ENCODE measurements around the gene OXNAD1. TPM values are rescaled to one million over a fixed set of nuclear protein-coding genes. Genes with fewer than 3 reads are reported as not detected.

Gene OXNAD1
- total and polyA plus RNA-seq, 5 experiments from 2014 or later = 106 to 190 (median 132) TPM

DNA sequence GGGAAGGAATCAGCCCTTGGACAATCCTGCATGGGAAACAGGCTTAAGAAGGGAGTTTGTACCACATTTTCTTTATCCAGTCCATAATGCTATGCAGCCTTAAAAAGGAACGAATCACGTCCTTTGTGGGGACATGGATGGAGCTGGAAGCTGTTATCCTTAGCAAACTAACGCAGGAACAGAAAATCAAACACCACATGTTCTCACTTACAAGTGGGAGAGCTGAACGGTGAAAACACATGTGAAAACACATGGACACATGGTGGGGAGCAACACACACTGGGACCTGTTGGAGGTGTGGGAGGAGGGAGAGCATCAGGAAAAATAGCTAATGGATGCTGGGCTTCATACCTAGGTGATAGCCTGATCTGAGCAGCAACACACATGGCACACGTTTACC is 70.3 kb downstream of the OXNAD1 start:
- Mint-ChIP-seq H3K4me3 (peak overlapping the region in 1 of 10 donors; percentile 46), H3K27ac (peak overlapping the region; percentile 74 to 92 (median 85)), H3K36me3 (peaks cover 38 to 77% (median 52%) of the 10 kb centered on the region in 3 donors), H3K27me3 (no peaks in the 10 kb centered on the region), H3K9me3 (peaks cover 4 to 25% (median 15%) of the 10 kb centered on the region in 9 donors), H3K4me1 (peaks cover 41 to 77% (median 65%) of the 10 kb centered on the region in 4 donors)
- DNase-seq = no peak
- POLR2A ChIA-PET = interaction anchor here (1.3 to 1.6 kb wide), 2 partner anchors 34 to 47 kb away, joined by 3 to 6 read pairs; no protein-coding TSS in a partner anchor
- no peak for ATAC-seq

DNA sequence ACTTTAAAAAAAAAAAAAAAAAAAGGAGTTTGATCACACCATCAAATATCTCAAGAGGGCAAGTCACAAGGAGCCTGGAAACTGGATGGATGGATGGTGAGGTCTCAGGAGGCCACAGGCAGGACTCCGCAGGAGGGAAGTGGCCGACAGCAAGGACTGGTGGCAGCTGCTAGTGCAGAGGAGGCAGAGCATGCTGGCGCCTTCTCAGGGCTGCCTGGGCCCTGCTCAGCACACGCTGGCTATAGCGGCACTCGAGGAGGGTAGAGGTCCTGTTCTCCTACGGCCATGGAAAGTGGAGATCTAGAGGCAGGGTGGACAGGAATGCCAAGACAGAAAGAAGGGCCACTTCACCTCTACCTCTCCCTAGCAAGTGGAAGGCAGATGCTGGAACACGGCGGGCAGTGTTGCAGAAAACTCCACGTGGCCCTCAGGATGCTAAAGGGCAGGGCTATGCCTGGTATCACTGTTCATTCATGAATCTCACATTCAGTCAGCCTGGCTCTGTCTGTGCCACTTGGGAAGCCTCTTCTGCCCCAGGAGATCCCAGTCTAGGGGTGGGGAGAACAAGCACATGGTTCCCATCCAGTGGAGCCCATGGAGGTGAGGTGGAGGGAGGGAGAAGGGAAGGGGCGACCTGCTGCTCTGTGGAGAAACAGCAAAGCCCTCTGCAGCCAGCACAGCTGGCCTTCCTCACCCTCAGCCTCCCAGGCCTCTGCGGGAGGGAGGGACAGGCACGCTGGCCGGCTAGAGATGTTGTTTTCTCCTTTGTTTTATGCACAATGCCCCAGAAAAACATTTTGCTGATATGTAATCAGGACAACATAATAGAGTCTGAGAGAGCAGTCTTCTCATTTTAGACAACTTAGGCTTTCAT is 71.0 kb downstream of the OXNAD1 start:
- ATAC-seq (no peak), DNase-seq (no peak)
- peaks cover 4 to 21% (median 10%) of the 10 kb centered on the region in 9 donors for H3K9me3 Mint-ChIP-seq
- peak overlapping the region in 2 of 10 donors; percentile 30 to 46 for H3K4me3 Mint-ChIP-seq
- POLR2A ChIA-PET = interaction anchor here (0.6 to 1.7 kb wide), 5 partner anchors 19 to 35 kb away, joined by 3 to 6 read pairs (median 4); no protein-coding TSS in a partner anchor
- H3K27ac Mint-ChIP-seq = peak overlapping the region; percentile 74 to 93 (median 85)
- H3K27me3 Mint-ChIP-seq = no peaks in the 10 kb centered on the region
- H3K36me3 Mint-ChIP-seq = peaks cover 31 to 74% (median 51%) of the 10 kb centered on the region in 3 donors
- peaks cover 45 to 84% (median 72%) of the 10 kb centered on the region in 4 donors for H3K4me1 Mint-ChIP-seq

DNA sequence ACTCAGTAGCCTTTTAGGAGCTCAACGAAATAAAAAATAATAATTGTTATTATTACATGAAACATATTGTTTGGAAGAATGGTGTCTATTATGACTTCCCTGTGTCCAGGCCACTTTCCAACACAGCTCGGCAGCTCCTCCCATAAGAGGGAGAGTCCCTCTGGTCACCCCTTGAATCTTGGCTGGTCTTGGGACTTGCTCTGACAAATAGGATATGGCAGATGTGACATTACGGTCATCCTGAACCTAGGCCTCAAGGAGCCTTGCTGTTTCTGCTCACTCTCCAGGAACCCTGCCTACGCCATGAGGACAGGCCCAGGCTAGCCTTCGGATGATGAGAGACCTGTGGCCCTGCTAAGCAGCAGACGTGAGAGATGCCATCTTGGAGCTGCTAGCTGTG is 71.8 kb downstream of the OXNAD1 start:
- peak overlapping the region in 1 of 10 donors; percentile 13 for H3K4me3 Mint-ChIP-seq
- peaks cover 45 to 82% (median 72%) of the 10 kb centered on the region in 4 donors for H3K4me1 Mint-ChIP-seq
- H3K27me3 Mint-ChIP-seq = no peaks in the 10 kb centered on the region
- POLR2A ChIA-PET = interaction anchor here (0.6 to 1.9 kb wide), 9 partner anchors 19 to 1417 kb away, joined by 3 to 6 read pairs (median 4); no protein-coding TSS in a partner anchor
- H3K36me3 Mint-ChIP-seq = peaks cover 23 to 69% (median 46%) of the 10 kb centered on the region in 3 donors
- H3K27ac Mint-ChIP-seq = peak overlapping the region; percentile 73 to 93 (median 88)
- DNase-seq = no peak
- peaks cover 0 to 13% (median 5%) of the 10 kb centered on the region in 9 donors for H3K9me3 Mint-ChIP-seq
- no peak for ATAC-seq

DNA sequence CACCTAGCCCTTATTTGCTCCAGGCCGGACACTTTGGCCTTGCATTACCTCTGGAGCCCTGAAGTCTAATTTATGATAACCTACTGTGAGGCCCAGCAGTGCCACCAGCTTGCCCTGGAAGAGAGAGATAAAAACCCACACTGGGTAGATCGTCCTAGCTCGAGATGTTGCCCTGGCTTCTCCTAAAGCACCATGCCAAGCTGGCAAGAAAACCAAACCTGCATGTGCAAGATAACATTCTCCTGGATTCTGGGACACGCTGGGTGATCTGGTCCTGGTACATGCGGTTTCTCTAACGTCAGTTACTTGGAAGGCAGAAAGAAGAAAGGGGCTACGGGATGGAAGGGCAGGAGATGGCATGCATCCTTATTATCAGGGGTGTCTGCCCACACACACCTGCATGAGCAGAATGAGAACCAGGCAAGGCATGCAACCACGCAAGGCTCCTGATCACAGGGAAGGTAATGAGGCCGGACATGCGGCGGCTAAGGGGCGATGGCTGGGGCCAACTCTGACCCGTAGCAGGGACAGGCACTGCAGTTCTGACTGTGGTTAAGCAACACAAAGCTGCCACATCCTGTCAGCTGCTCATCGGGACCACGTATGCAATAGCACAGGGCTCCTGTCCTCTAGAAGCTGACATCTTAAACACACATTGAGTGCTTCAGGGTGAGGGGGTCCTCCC is 73.0 kb downstream of the OXNAD1 start:
- ATAC-seq (peak; percentile 74 to 89), DNase-seq (peak in 9 of 10 donors; percentile 23 to 77 (median 53))
- POLR2A ChIA-PET = interaction anchor here (0.5 to 1.9 kb wide), 20 partner anchors 8 to 1416 kb away, joined by 3 to 11 read pairs (median 4); no protein-coding TSS in a partner anchor
- Mint-ChIP-seq H3K27ac (peak overlapping the region; percentile 77 to 98 (median 90)), H3K27me3 (no peaks in the 10 kb centered on the region), H3K9me3 (peaks cover 0 to 2% (median 0%) of the 10 kb centered on the region in 9 donors), H3K4me3 (peak overlapping the region; percentile 9 to 73 (median 61)), H3K36me3 (peaks cover 12 to 62% (median 44%) of the 10 kb centered on the region in 3 donors), H3K4me1 (peaks cover 42 to 76% (median 68%) of the 10 kb centered on the region in 4 donors)

DNA sequence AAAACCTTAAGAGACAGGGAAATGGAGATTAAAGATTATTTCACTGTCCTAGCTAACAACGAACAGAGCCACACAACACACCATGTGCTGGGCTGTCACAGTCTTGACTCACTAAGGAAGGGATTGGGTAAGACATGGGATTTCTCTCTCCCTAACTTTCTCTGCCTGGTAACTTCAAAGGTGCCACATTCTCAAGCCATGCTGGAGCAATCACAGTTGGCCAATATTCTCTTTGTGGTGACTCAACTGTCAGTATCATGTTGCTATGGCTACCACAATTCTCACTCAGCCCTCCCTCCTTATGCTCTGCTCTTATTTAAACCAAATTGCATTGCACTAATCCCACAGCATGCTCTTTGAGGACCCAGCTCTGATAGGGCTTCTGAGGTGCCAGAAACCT is 74.0 kb downstream of the OXNAD1 start:
- Mint-ChIP-seq H3K4me3 (peak overlapping the region in 8 of 10 donors; percentile 17 to 73 (median 60)), H3K9me3 (peaks cover 0 to under 1% (median 0%) of the 10 kb centered on the region in 9 donors), H3K36me3 (peaks cover 18 to 64% (median 50%) of the 10 kb centered on the region in 3 donors), H3K27me3 (no peaks in the 10 kb centered on the region), H3K4me1 (peaks cover 49 to 82% (median 76%) of the 10 kb centered on the region in 4 donors), H3K27ac (peak overlapping the region; percentile 77 to 98 (median 90))
- POLR2A ChIA-PET = interaction anchor here (0.7 to 1.9 kb wide), 10 partner anchors 9 to 52 kb away, joined by 3 to 11 read pairs (median 4); no protein-coding TSS in a partner anchor
- ATAC-seq = peak; percentile 49 to 51
- peak in 3 of 10 donors; percentile 24 to 38 (median 28) for DNase-seq

DNA sequence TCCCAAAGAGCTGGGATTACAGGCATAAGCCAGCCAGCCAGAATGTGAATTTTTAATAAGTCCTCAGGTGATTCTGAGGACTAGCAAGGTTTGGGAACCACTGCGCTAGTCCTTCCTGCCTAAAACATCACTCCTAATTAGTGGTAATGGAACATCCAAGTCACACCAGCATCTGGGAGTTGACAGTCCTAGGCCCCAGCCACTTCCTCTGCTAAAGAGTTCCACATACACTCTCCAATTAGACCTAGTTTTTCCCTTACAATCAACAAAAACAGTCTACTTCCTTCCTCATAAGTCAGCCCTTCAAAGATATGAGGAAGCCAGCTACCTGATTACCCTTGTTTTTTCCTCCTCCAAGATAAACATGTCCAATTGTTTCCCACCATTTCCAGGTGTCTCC is 78.1 kb downstream of the OXNAD1 start:
- Mint-ChIP-seq H3K4me3 (peak overlapping the region in 1 of 10 donors; percentile 3), H3K27me3 (no peaks in the 10 kb centered on the region), H3K9me3 (peaks cover 0 to 2% (median 0%) of the 10 kb centered on the region in 9 donors), H3K27ac (peak overlapping the region; percentile 49 to 89 (median 82)), H3K36me3 (peaks cover 29 to 75% (median 57%) of the 10 kb centered on the region in 3 donors), H3K4me1 (peaks cover 49 to 85% (median 73%) of the 10 kb centered on the region in 4 donors)
- ATAC-seq = no peak
- no peak for DNase-seq
- POLR2A ChIA-PET = interaction anchor here (2.2 kb wide), 1 partner anchor 11 kb away, joined by 6 read pairs; no protein-coding TSS in a partner anchor

DNA sequence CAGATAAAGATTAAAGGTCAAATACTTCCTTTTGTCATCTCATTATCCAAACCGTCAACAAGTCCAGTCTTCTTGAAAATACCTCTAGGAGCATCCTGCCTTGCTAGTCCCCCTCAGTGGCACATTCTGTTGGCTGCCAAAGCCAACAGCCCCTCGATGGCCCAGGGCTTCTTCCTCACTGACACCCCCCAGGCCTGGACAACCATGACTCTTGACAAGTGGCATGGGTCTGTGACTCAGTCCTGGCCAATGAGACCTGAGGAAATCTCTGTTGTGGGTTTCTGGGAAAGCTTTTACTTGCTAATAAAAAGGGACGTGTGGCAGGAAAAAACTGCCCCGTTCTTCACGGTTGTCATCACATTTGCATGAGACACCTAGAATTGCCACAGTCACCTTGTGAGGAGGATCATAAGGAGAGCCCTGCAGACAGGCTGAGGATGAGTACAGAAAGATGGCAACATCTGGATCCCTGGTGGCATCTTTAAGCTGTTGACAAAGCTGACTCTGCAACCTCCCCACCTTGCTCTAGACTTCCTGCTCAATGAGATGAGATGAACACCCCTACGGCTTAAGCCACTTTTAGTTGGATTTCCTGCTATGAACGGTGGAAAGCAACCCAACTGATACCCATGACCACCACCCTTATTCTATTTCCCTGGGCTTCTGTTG is 81.5 kb downstream of the OXNAD1 start:
- peaks cover 45 to 76% (median 60%) of the 10 kb centered on the region in 4 donors for H3K4me1 Mint-ChIP-seq
- H3K27me3 Mint-ChIP-seq = no peaks in the 10 kb centered on the region
- H3K9me3 Mint-ChIP-seq = peaks cover 0 to 2% (median 0%) of the 10 kb centered on the region in 9 donors
- ATAC-seq = no peak
- POLR2A ChIA-PET = interaction anchor here (0.6 kb wide), 1 partner anchor 517 kb away, joined by 3 read pairs; no protein-coding TSS in a partner anchor
- peak overlapping the region in 1 of 10 donors; percentile 18 for H3K4me3 Mint-ChIP-seq
- DNase-seq = no peak
- H3K36me3 Mint-ChIP-seq = peaks cover 21 to 85% (median 55%) of the 10 kb centered on the region in 3 donors
- H3K27ac Mint-ChIP-seq = peak overlapping the region; percentile 76 to 94 (median 83)

DNA sequence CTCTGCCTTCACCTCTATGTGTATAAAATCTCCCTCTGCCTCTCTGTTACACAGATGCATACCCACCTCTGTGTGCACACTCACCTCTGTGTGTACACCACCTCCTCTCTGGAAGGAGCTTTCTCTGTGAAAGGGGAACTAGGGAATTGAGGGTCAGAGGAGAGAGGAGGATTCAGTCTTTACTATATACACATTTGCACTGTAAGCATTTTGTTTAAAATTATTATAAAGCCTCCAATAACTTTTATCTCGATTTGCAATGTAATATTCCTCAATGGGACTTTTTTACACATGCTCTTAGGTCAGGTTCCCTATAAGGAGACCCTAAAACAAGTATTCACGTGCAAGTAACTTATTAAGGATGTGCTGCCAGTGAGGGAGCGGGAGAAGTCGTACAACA is 82.5 kb downstream of the OXNAD1 start:
- Mint-ChIP-seq H3K4me1 (peaks cover 42 to 80% (median 61%) of the 10 kb centered on the region in 4 donors), H3K27ac (peak overlapping the region; percentile 72 to 94 (median 82)), H3K9me3 (peaks cover 0 to 2% (median 0%) of the 10 kb centered on the region in 9 donors), H3K27me3 (no peaks in the 10 kb centered on the region), H3K36me3 (peaks cover 21 to 84% (median 54%) of the 10 kb centered on the region in 3 donors), H3K4me3 (no peak overlapping the region)
- no peak for ATAC-seq
- no peak for DNase-seq
- POLR2A ChIA-PET = interaction anchor here (1.0 kb wide), 1 partner anchor 82 kb away, joined by 3 read pairs; no protein-coding TSS in a partner anchor

DNA sequence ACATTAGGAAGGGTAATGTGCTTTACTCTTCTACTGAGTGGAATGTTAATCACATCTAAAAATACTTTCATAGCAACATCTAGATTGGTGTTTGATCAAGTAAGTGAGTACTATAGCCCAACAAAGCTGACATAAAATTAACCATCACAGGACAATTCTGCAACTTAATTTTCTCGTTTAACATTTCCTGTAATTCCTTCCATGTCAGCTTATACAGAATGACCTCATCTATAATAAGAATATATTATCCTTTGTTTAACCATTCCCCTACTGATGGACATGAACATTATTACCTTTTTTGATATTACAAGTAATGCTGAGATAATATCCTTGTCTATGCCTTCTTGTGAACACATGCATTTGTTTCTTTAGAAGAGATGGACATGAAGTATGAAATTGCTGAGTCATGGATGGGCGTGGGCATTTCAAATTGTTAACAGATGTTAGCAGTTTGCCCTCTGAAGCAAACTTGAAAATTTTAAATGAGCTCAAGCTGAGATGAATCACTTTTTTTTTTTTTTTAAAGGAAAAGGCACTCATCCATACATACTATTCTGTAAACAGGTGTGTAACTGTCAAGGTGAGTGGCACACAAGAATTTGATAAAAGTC is 85.1 kb downstream of the OXNAD1 start:
- no peaks in the 10 kb centered on the region for H3K9me3 Mint-ChIP-seq
- peak overlapping the region in 6 of 10 donors; percentile 1 to 87 (median 66) for H3K27ac Mint-ChIP-seq
- H3K4me1 Mint-ChIP-seq = peaks cover 36 to 84% (median 63%) of the 10 kb centered on the region in 4 donors
- DNase-seq (no peak), ATAC-seq (no peak)
- peaks cover 19 to 76% (median 50%) of the 10 kb centered on the region in 3 donors for H3K36me3 Mint-ChIP-seq
- no peaks in the 10 kb centered on the region for H3K27me3 Mint-ChIP-seq
- no peak overlapping the region for H3K4me3 Mint-ChIP-seq
- POLR2A ChIA-PET = interaction anchor here (1.8 kb wide), 1 partner anchor 12 kb away, joined by 4 read pairs; no protein-coding TSS in a partner anchor

DNA sequence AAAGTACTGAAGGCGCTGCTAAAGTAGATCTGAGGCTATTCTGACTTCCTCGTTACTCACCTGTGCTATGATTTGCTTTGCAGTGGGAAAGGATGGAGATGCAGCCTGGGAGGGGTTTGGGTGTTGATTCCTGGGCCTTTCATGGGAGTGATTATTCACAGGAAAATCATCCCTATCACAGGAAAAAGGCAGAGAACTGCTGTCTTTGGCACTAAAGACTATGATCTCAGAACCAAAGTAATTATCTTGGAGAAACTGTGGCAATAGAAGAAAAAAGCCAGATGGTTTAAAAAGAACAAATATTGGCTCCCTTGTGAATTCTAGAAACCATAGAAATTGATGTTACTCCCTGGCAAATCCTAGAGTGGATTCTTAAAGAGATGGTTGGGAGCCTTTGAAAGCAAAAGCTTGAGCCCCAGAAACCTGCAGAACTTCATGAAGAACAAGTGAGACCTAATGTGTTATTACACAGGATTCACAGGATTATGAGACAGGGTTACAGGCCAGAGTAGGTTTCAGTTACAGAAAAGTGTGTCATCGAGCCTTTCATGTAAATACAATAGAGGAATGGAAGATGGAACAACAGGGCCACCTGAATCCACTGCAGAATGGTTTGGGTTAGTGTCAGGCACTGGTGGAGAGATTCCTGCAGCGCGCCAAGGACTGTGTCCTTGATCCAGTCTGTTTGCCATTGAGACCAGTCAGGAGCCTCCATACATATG is 85.7 kb downstream of the OXNAD1 start:
- Mint-ChIP-seq H3K27ac (peak overlapping the region in 9 of 10 donors; percentile 1 to 87 (median 56)), H3K27me3 (no peaks in the 10 kb centered on the region), H3K4me3 (no peak overlapping the region), H3K4me1 (peaks cover 37 to 80% (median 60%) of the 10 kb centered on the region in 4 donors), H3K36me3 (peaks cover 20 to 74% (median 50%) of the 10 kb centered on the region in 3 donors), H3K9me3 (no peaks in the 10 kb centered on the region)
- ATAC-seq (no peak), DNase-seq (no peak)
- POLR2A ChIA-PET = interaction anchor here (1.8 kb wide), 1 partner anchor 13 kb away, joined by 4 read pairs; no protein-coding TSS in a partner anchor

Data from naive thymus-derived CD8-positive, alpha-beta T cell (primary cell).